Spleen (tissue), 11 donors: ENCODE data around the gene CPTP. TPM values are rescaled to one million over a fixed set of nuclear protein-coding genes. Genes with fewer than 3 reads are reported as not detected.

ENCODE experiments used
- DNase-seq: peaks from one replicate; pipeline ENCODE4 v3.0.0-alpha.2; 2020
- H3K27ac ChIP-seq, 8 donors: fragments of 200-600 bp; sonication (generic) in 7 of 8; 1 replicate in 4 of 8; 2 replicates in 4 of 8; pipeline versions ENCODE4 v1.5.0 to v1.8.0; 2016 to 2021; ENCODE audit warnings: inconsistent platforms in 4 of 8, mild to moderate bottlenecking in 4 of 8, moderate library complexity in 1 of 8
- H3K27me3 ChIP-seq, 7 donors: fragments of 200-600 bp; sonication (generic) in 6 of 7; replicated peaks in 1 of 7; 1 replicate in 4 of 7; 2 replicates in 3 of 7; pipeline versions ENCODE4 v1.5.0 to v1.8.0; 2016 to 2021; ENCODE audit warnings: inconsistent platforms in 3 of 7, mild to moderate bottlenecking in 1 of 7
- H3K36me3 ChIP-seq, 6 donors: fragments of 200-600 bp; sonication (generic) in 5 of 6; 1 replicate in 4 of 6; 2 replicates in 2 of 6; pipeline versions ENCODE4 v1.5.0 to v1.8.0; 2016 to 2021; ENCODE audit warnings: inconsistent platforms in 2 of 6
- H3K4me1 ChIP-seq, 6 donors: fragments of 200-600 bp; sonication (generic) in 5 of 6; 1 replicate in 3 of 6; 2 replicates in 3 of 6; pipeline versions ENCODE4 v1.5.0 to v1.8.0; 2016 to 2021; ENCODE audit warnings: inconsistent platforms in 3 of 6
- H3K4me3 ChIP-seq, 8 donors: fragments of 200-600 bp; sonication (generic) in 7 of 8; 1 replicate in 4 of 8; 2 replicates in 4 of 8; pipeline versions ENCODE4 v1.5.0 to v1.8.0; 2016 to 2021; ENCODE audit warnings: inconsistent platforms in 4 of 8, mild to moderate bottlenecking in 4 of 8, moderate library complexity in 2 of 8
- H3K9me3 ChIP-seq, 8 donors: fragments of 200-600 bp; sonication (generic) in 7 of 8; 1 replicate in 4 of 8; 2 replicates in 4 of 8; pipeline versions ENCODE4 v1.5.0 to v1.8.0; 2016 to 2021; ENCODE audit warnings: inconsistent platforms in 4 of 8
- POLR2A ChIP-seq, 3 donors: fragments of 450-650 bp; IDR thresholded peaks; one replicate each; pipeline ENCODE4 v1.5.1; 2017; ENCODE audit warnings: antibody characterized with exemption in 3 of 3, mild to moderate bottlenecking in 1 of 3
- POLR2AphosphoS5 ChIP-seq, 3 donors: sonication (generic); formaldehyde crosslinking; IDR thresholded peaks; one replicate each; pipeline ENCODE4 v1.5.1; 2017; ENCODE audit warnings: antibody characterized with exemption in 3 of 3
- WGBS, 5 donors: extraction: QIAGEN DNeasy Blood & Tissue Kit in 3 of 5; methylation state at CpG; one replicate each; pipeline versions ENCODE4 v1.1.5 to v1.1.7; 2013 to 2018; 5-methylcytosine and 5-hydroxymethylcytosine counted together
- intact Hi-C: fragments of 100-400 bp; cut with DNase I; formaldehyde crosslinking; loops from one replicate; pipeline ENCODE4 v1.15.0; 2023; ENCODE audit warnings: low total_unique reads
- polyA plus RNA-seq, 3 donors: library from polyadenylated mRNA; stranded (reverse); fragments of 200-250 nt; gene quantifications; one replicate each; pipeline ENCODE4 v1.2.1, GENCODE V29; 2013
- total RNA-seq, 7 donors: library from RNA; depleted of rRNA in 3 of 7; stranded (reverse); fragments of >200 nt in 3 of 7; fragmentation: NEBNext Ultra II Directional in 4 of 7; extraction: Animal tissue kit (Norgen Biotek cat#: 25700) in 4 of 7; gene quantifications; one replicate each; pipeline versions ENCODE4 v1.1.0 to v1.2.1, GENCODE V29; 2016 to 2021
- TF ChIP-seq, protein P1 (sequence below), 11 experiments: fragments of 200-600 bp in 7 of 11; fragments of 450-650 bp in 4 of 11; sonication (generic) in 4 of 11; IDR thresholded peaks in 8 of 11; conservative IDR thresholded peaks in 3 of 11; 1 replicate in 7 of 11; 2 replicates in 4 of 11; pipeline versions ENCODE4 v1.4.0 to v1.8.0; 2016 to 2021; ENCODE audit warnings: antibody characterized with exemption in 11 of 11, inconsistent platforms in 4 of 11, mild to moderate bottlenecking in 1 of 11
- donor health status: healthy with polysubstance abuse.
- donor health status: DM: no; HTN: no; CAD: no; lungs with moderate emphysema.
- donor health status: DM: no; HTN: no; CAD: no.
- donor health status: Bipolar disorder and iron deficiency.
- donor health status: healthy.
- donor health status: DM: no; HTN: no; CAD: no.
- donor health status: DM: yes; HTN: yes; CAD: no.

Gene CPTP
- total and polyA plus RNA-seq, 10 donors = 7.5 to 42.1 (median 25.9) TPM

DNA sequence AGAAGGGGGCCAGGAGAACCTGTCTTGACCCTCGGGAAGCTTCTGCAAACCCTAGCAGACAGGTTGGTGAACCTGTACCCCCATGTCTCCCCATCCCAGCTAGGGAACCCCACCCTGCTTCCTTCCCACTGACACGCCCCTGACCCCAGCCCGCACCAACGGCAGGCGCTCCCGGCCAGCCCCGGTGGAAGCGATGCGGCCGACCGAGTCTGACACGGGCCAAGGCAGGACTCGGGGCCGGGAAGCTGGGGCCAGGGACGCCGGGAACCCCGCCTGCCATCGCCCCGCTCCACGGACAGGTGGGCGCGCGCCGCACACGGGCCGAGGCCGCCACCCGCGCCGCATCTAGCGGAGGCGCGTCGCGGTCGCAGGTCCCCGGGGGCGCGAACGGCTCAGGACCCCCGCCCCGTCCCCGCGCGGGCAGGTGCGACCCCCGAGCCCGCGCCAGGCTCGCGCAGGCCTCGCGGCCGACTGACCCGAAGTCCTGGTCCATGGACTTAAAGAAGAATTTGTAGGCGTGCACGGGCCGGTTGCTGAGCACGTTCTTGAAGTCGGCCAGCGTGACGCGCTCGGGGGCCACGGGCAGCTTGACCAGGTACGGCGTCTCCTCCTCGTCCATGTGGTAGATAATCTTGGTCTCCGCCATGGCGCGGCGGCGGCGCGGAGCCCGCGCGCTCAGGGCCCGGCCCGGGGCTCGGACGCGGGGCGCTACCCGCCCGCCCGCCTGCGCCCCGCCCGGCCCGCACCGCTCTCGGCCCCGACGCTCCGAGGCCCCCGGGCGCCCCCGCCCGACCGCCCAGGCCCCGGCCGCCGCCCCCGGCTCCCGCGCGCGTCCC is 24.0 kb downstream of the CPTP start:
- H3K27ac ChIP-seq = peak overlapping the region; percentile 2 to 93 (median 74)
- peaks cover 19 to 69% (median 54%) of the 10 kb centered on the region in 6 donors for H3K4me1 ChIP-seq
- TF ChIP-seq POLR2AphosphoS5 (IDR thresholded peaks at IDR 0.05) (peak in 2 of 3 donors; percentile 47 to 67), POLR2A (IDR thresholded peaks at IDR 0.05) (no peak)
- TF ChIP-seq, protein P1, sequence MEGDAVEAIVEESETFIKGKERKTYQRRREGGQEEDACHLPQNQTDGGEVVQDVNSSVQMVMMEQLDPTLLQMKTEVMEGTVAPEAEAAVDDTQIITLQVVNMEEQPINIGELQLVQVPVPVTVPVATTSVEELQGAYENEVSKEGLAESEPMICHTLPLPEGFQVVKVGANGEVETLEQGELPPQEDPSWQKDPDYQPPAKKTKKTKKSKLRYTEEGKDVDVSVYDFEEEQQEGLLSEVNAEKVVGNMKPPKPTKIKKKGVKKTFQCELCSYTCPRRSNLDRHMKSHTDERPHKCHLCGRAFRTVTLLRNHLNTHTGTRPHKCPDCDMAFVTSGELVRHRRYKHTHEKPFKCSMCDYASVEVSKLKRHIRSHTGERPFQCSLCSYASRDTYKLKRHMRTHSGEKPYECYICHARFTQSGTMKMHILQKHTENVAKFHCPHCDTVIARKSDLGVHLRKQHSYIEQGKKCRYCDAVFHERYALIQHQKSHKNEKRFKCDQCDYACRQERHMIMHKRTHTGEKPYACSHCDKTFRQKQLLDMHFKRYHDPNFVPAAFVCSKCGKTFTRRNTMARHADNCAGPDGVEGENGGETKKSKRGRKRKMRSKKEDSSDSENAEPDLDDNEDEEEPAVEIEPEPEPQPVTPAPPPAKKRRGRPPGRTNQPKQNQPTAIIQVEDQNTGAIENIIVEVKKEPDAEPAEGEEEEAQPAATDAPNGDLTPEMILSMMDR (IDR thresholded peaks at IDR 0.05 in 8 of 11, conservative IDR thresholded peaks at IDR 0.05 in 3 of 11) = no peak
- H3K4me3 ChIP-seq = peak overlapping the region; percentile 58 to 91 (median 68)
- H3K36me3 ChIP-seq = peaks cover 0 to 10% (median 0%) of the 10 kb centered on the region in 6 donors
- intact Hi-C loops = no loop called here
- DNase-seq = peak; percentile 90
- 0 to 1% (median 1%) methylated on average over 21 to 109 of the region's 109 CpGs for WGBS, 5 donors
- peaks cover 4 to 24% (median 13%) of the 10 kb centered on the region in 7 donors for H3K27me3 ChIP-seq
- no peaks in the 10 kb centered on the region for H3K9me3 ChIP-seq

DNA sequence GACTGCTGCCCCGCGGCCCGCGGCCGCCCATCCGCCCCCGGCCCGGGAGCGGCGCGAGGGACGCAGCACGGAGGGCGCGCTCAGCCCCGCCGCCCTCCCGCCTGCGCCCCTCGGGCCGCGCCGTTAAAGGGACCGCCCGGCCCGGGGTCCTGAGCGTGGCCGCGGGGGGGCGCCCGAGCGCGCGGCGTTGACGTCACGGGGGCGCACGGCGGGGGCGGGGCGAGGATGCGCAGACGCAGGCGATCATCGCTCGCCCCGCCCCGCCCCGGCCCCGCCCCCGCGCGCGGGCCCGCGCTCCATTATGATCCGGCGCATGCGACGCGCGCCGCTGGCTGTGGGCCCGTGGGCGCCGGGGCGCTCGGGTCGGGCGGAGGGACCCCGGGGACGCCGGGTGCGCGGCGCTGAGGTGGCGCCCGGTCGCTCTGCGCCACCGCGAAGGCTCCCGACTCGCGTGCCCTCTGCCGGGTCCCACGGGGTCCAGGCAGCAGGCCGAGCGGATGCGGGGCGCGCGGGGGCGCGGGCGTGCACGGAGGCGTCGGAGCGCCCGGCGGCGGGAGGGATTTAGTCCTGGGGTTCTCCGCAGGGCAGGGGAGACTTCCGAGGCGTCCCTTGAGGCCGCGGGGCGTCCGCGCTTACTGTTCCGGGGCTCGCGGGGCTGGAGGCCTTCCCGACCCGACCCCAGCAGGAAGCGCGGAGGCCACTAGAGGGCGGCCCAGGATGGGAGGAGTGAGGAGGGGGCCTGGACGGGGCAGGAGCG is 24.8 kb downstream of the CPTP start, which contains the start of gene DVL1:
Gene DVL1, minus strand, starts transcription at position 163 of the 757 bp plus-strand sequence. CDS start 353 bp downstream, outside the sequence.
- 0 to 1% (median 0%) methylated on average over 10 to 122 of the region's 122 CpGs for WGBS, 5 donors
- DNase-seq = peak; percentile 95
- H3K27ac ChIP-seq = peak within 1 kb of the TSS; percentile 72 to 93 (median 88)
- peaks cover 19 to 74% (median 62%) of the 10 kb centered on the region in 6 donors for H3K4me1 ChIP-seq
- TF ChIP-seq POLR2A (IDR thresholded peaks at IDR 0.05) (no peak), POLR2AphosphoS5 (IDR thresholded peaks at IDR 0.05) (peak in 2 of 3 donors; percentile 64 to 71)
- TF ChIP-seq, protein P1 (IDR thresholded peaks at IDR 0.05 in 8 of 11, conservative IDR thresholded peaks at IDR 0.05 in 3 of 11) = peak in 9 of 11 experiments; percentile 25 to 64 (median 51)
- intact Hi-C loops = no loop called here
- peaks cover 0 to 18% (median 0%) of the 10 kb centered on the region in 6 donors for H3K36me3 ChIP-seq
- H3K9me3 ChIP-seq = no peaks in the 10 kb centered on the region
- peaks cover 4 to 32% (median 21%) of the 10 kb centered on the region in 7 donors for H3K27me3 ChIP-seq
- H3K4me3 ChIP-seq = peak within 1 kb of the TSS; percentile 59 to 91 (median 68)

DNA sequence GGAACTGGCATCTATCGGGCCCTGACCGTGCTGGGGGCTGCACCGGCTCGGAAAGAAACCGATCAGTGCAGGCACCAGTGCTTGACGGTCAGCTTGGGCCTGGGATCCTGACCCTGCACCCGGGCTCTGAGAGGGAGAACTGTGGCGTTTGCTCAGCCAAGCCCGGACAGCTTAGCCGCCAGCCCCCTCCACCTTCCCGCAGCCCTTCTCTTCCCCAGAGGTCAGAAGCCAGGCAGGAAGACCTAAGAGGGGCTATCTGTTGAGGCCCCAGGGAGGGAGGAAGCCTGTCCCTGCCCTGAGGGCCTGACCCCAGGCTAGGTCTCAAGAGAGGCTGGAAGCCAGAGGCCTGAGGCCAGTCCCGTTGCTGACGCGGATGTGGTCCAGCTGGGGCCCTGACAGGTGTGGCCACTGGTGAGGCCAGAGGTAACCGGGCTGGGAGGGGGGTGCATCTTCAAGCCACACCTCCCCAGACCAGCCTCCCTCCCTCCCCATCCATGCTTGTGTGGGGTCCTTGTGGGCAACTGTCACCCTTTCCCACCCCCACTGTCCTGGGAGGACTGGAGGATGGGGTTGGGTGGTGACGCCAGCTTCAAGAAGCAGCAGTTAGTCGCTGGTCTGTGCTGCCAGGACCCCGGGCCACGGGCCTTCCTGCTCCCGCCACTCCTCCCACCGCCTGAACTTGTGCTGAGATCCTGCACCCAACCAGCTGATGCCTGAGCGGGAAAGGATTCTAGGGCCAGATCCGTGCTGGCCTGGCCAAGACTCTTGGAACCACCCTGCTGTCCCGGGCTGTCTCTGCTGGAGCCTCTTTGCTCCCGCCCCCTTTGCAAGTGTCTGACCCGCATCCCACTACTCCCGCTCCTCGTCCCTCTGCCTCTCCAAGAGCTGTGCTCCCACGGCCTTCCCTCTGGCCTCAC is 27.2 kb downstream of the CPTP start:
- Histone ChIP-seq H3K36me3 (peaks cover 0 to 26% (median 0%) of the 10 kb centered on the region in 6 donors), H3K4me3 (peak overlapping the region in 1 of 8 donors; percentile 35), H3K4me1 (peaks cover 12 to 74% (median 63%) of the 10 kb centered on the region in 6 donors), H3K9me3 (no peaks in the 10 kb centered on the region), H3K27ac (peak overlapping the region in 7 of 8 donors; percentile 14 to 57 (median 40)), H3K27me3 (peaks cover 4 to 55% (median 36%) of the 10 kb centered on the region in 7 donors)
- WGBS, 5 donors = 71 to 80% (median 74%) methylated on average over 28 to 29 of the region's 29 CpGs
- TF ChIP-seq POLR2A (IDR thresholded peaks at IDR 0.05) = no peak
- TF ChIP-seq POLR2AphosphoS5 (IDR thresholded peaks at IDR 0.05) = peak in 2 of 3 donors; percentile 37 to 57
- DNase-seq = no peak
- intact Hi-C loops = no loop called here
